Vagina (tissue), 2 donors: ENCODE data around the gene PALM2AKAP2. TPM values are rescaled to one million over a fixed set of nuclear protein-coding genes. Genes with fewer than 3 reads are reported as not detected.

Source experiments
- DNase-seq, 2 donors: peaks; one replicate each; pipeline ENCODE4 v3.0.0-alpha.2; 2017; ENCODE audit errors: extremely low spot score in 2 of 2
- H3K27ac ChIP-seq: fragments of 200-600 bp; sonication (generic); one replicate; pipeline ENCODE4 v1.5.1; 2019
- H3K27me3 ChIP-seq: fragments of 200-600 bp; sonication (generic); one replicate; pipeline ENCODE4 v1.5.1; 2019
- H3K36me3 ChIP-seq, 2 donors: fragments of 200-600 bp; sonication (generic); one replicate each; pipeline ENCODE4 v1.5.1; 2017 to 2019
- H3K4me1 ChIP-seq: fragments of 200-600 bp; sonication (generic); one replicate; pipeline ENCODE4 v1.5.1; 2019
- H3K4me3 ChIP-seq, 2 donors: fragments of 200-600 bp; sonication (generic); 1 replicate in 1 of 2; 2 replicates in 1 of 2; pipeline ENCODE4 v1.5.1; 2016 to 2019
- H3K9me3 ChIP-seq: fragments of 200-600 bp; sonication (generic); one replicate; pipeline ENCODE4 v1.5.1; 2019
- CTCF ChIP-seq, 3 experiments: fragments of 450-650 bp in 2 of 3; fragments of 200-600 bp in 1 of 3; sonication (generic) in 1 of 3; IDR thresholded peaks; one replicate each; pipeline ENCODE4 v1.5.1; 2017 to 2019; ENCODE audit warnings: antibody characterized with exemption in 3 of 3, mild to moderate bottlenecking in 2 of 3, moderate library complexity in 2 of 3
- POLR2A ChIP-seq, 2 donors: fragments of 450-650 bp; IDR thresholded peaks; one replicate each; pipeline ENCODE4 v1.6.1; 2017; ENCODE audit warnings: antibody characterized with exemption in 2 of 2, mild to moderate bottlenecking in 2 of 2, moderate library complexity in 2 of 2
- POLR2AphosphoS5 ChIP-seq, 2 donors: sonication (generic); formaldehyde crosslinking; IDR thresholded peaks; one replicate each; pipeline ENCODE4 v1.9.0; 2017; ENCODE audit warnings: antibody characterized with exemption in 2 of 2, mild to moderate bottlenecking in 2 of 2, low read depth in 1 of 2; ENCODE audit not compliant: insufficient read depth in 1 of 2
- intact Hi-C: fragments of 100-400 bp; cut with DNase I; formaldehyde crosslinking; loops from one replicate; pipeline ENCODE4 v1.15.1; 2023
- total RNA-seq: library from RNA; depleted of rRNA; stranded (reverse); fragments of >200 nt; gene quantifications from one replicate; pipeline ENCODE4 v1.2.3, GENCODE V29; 2016

PALM2AKAP2 gene
- total RNA-seq, 1 donor from 2014 or later, result 7.9 TPM

- TF ChIP-seq CTCF (IDR thresholded peaks at IDR 0.05) (no peak), POLR2AphosphoS5 (IDR thresholded peaks at IDR 0.05; ENCODE audit: insufficient read depth in 1 of 2, low read depth in 1 of 2) (no peak), POLR2A (IDR thresholded peaks at IDR 0.05) (no peak)
- H3K27ac ChIP-seq, result no peak overlapping the region
- H3K4me3 ChIP-seq, result no peak overlapping the region
- peaks cover 24% of the 10 kb centered on the region for H3K4me1 ChIP-seq
- DNase-seq, result no peak
- no peaks in the 10 kb centered on the region for H3K9me3 ChIP-seq
- intact Hi-C loops, result no loop called here
- H3K27me3 ChIP-seq, result no peaks in the 10 kb centered on the region
- H3K36me3 ChIP-seq, result no peaks in the 10 kb centered on the region
These were observed 10.0 kb downstream of the PALM2AKAP2 start for GRCh38 chr9:109789971-109790370.

GRCh38 chr9:109791003-109791677 lies 11.1 kb downstream of the PALM2AKAP2 start:
- H3K9me3 ChIP-seq, result no peaks in the 10 kb centered on the region
- no peak for DNase-seq
- no peak for TF ChIP-seq POLR2AphosphoS5 (IDR thresholded peaks at IDR 0.05; ENCODE audit: insufficient read depth in 1 of 2, low read depth in 1 of 2)
- H3K27me3 ChIP-seq, result no peaks in the 10 kb centered on the region
- H3K36me3 ChIP-seq, result no peaks in the 10 kb centered on the region
- no peak overlapping the region for H3K4me3 ChIP-seq
- intact Hi-C loops, result no loop called here
- H3K27ac ChIP-seq, result no peak overlapping the region
- peaks cover 24% of the 10 kb centered on the region for H3K4me1 ChIP-seq

GRCh38 chr9:109791747-109792146 lies 11.7 kb downstream of the PALM2AKAP2 start:
- no peaks in the 10 kb centered on the region for H3K27me3 ChIP-seq
- TF ChIP-seq POLR2A (IDR thresholded peaks at IDR 0.05), result no peak
- TF ChIP-seq CTCF (IDR thresholded peaks at IDR 0.05), result no peak
- TF ChIP-seq POLR2AphosphoS5 (IDR thresholded peaks at IDR 0.05; ENCODE audit: insufficient read depth in 1 of 2, low read depth in 1 of 2), result no peak
- peaks cover 24% of the 10 kb centered on the region for H3K4me1 ChIP-seq
- H3K36me3 ChIP-seq, result no peaks in the 10 kb centered on the region
- intact Hi-C loops, result loop anchor here (2.0 kb wide), 1 partner anchor 25 kb away; no protein-coding TSS in a partner anchor
- no peak overlapping the region for H3K4me3 ChIP-seq
- H3K27ac ChIP-seq, result no peak overlapping the region
- no peak for DNase-seq
- H3K9me3 ChIP-seq, result no peaks in the 10 kb centered on the region

- Histone ChIP-seq H3K4me1 (peaks cover 24% of the 10 kb centered on the region), H3K4me3 (no peak overlapping the region), H3K9me3 (no peaks in the 10 kb centered on the region), H3K36me3 (no peaks in the 10 kb centered on the region), H3K27me3 (no peaks in the 10 kb centered on the region), H3K27ac (peak overlapping the region; percentile 49)
- no peak for TF ChIP-seq CTCF (IDR thresholded peaks at IDR 0.05)
- TF ChIP-seq POLR2AphosphoS5 (IDR thresholded peaks at IDR 0.05; ENCODE audit: insufficient read depth in 1 of 2, low read depth in 1 of 2), result peak in 1 of 2 donors; percentile 14
- no peak for DNase-seq
- intact Hi-C loops, result loop anchor here (2.0 kb wide), 1 partner anchor 24 kb away; no protein-coding TSS in a partner anchor
These were observed 13.1 kb downstream of the PALM2AKAP2 start for GRCh38 chr9:109792951-109793546.

GRCh38 chr9:109793921-109794320 lies 13.9 kb downstream of the PALM2AKAP2 start:
- Histone ChIP-seq H3K27ac (peak overlapping the region; percentile 49), H3K9me3 (no peaks in the 10 kb centered on the region), H3K4me1 (peaks cover 24% of the 10 kb centered on the region), H3K4me3 (no peak overlapping the region), H3K36me3 (no peaks in the 10 kb centered on the region), H3K27me3 (no peaks in the 10 kb centered on the region)
- intact Hi-C loops, result loop anchor here (2.0 kb wide), 1 partner anchor 23 kb away; no protein-coding TSS in a partner anchor
- no peak for TF ChIP-seq CTCF (IDR thresholded peaks at IDR 0.05)
- TF ChIP-seq POLR2A (IDR thresholded peaks at IDR 0.05), result no peak
- TF ChIP-seq POLR2AphosphoS5 (IDR thresholded peaks at IDR 0.05; ENCODE audit: insufficient read depth in 1 of 2, low read depth in 1 of 2), result no peak
- no peak for DNase-seq
